Urinary bladder (tissue), 4 donors: ENCODE results near the gene TMC2. TPM values are rescaled to one million over a fixed set of nuclear protein-coding genes. Genes with fewer than 3 reads are reported as not detected.
"Not testable (repeated sequence)": the region's sequence is repeated elsewhere in the genome, so short reads cannot be mapped to it uniquely, and the experiment has no call there.

Experiments used
- DNase-seq: peaks from one replicate; pipeline ENCODE4 v3.0.0-alpha.2; 2015; ENCODE audit errors: extremely low spot score
- H3K27ac ChIP-seq: one replicate; pipeline ENCODE4 v1.5.1; 2013; ENCODE audit warnings: low read depth, mild to moderate bottlenecking, moderate library complexity
- H3K36me3 ChIP-seq: one replicate; pipeline ENCODE4 v1.6.1; 2013; ENCODE audit warnings: mild to moderate bottlenecking, moderate library complexity; ENCODE audit not compliant: insufficient read depth
- H3K4me1 ChIP-seq: one replicate; pipeline ENCODE4 v1.6.1; 2013; ENCODE audit warnings: mild to moderate bottlenecking, moderate library complexity; ENCODE audit not compliant: insufficient read depth
- H3K4me3 ChIP-seq: one replicate; pipeline ENCODE4 v1.5.1; 2013; ENCODE audit warnings: low read depth, low read length
- WGBS: extraction: QIAGEN DNeasy Blood & Tissue Kit; methylation state at CpG from one replicate; pipeline ENCODE4 v1.1.7; 2013; 5-methylcytosine and 5-hydroxymethylcytosine counted together
- polyA plus RNA-seq: library from polyadenylated mRNA; stranded (reverse); fragments of 200-250 nt; gene quantifications from one replicate; pipeline ENCODE4 v1.2.3, GENCODE V29; 2013
- total RNA-seq: library from RNA; depleted of rRNA; stranded (reverse); fragments of >200 nt; gene quantifications from one replicate; pipeline ENCODE4 v1.2.3, GENCODE V29; 2014
- donor health status: healthy with polysubstance abuse.
- donor health status: healthy.

TMC2 gene
- total and polyA plus RNA-seq, 2 donors = 0.16 to 0.34 TPM

GRCh38 chr20:2658414-2659354 is 122.3 kb downstream of the TMC2 start:
- peaks cover 10% of the 10 kb centered on the region for H3K36me3 ChIP-seq
- DNase-seq = no peak
- WGBS = 74% methylated on average over 13 of the region's 13 CpGs
- H3K27ac ChIP-seq = no peak overlapping the region
- no peak overlapping the region for H3K4me3 ChIP-seq
- no peaks in the 10 kb centered on the region for H3K4me1 ChIP-seq

GRCh38 chr20:2659547-2659946 is 123.2 kb downstream of the TMC2 start:
- H3K36me3 ChIP-seq = peaks cover 10% of the 10 kb centered on the region
- no peak for DNase-seq
- WGBS = 90% methylated on average over 10 of the region's 10 CpGs
- no peak overlapping the region for H3K4me3 ChIP-seq
- no peaks in the 10 kb centered on the region for H3K4me1 ChIP-seq
- no peak overlapping the region for H3K27ac ChIP-seq

GRCh38 chr20:2663364-2663886 is 127.1 kb downstream of the TMC2 start:
- Histone ChIP-seq H3K4me3 (peak overlapping the region; percentile 82), H3K27ac (no peak overlapping the region), H3K36me3 (no peaks in the 10 kb centered on the region), H3K4me1 (no peaks in the 10 kb centered on the region)
- WGBS = 9% methylated on average over 13 of the region's 13 CpGs
- DNase-seq = no peak

- no peaks in the 10 kb centered on the region for H3K36me3 ChIP-seq
- 4% methylated on average over 49 of the region's 49 CpGs for WGBS
- DNase-seq = peak; percentile 79
- H3K27ac ChIP-seq = peak within 1 kb of the TSS; percentile 76
- H3K4me1 ChIP-seq = no peaks in the 10 kb centered on the region
- H3K4me3 ChIP-seq = peak within 1 kb of the TSS; percentile 82
Measured at GRCh38 chr20:2663887-2664719, 127.7 kb downstream of the TMC2 start, which contains the start of gene IDH3B. Gene IDH3B (minus strand): TSS chr20:2664216. CDS start chr20:2664188, 28 bp downstream.

- H3K27ac ChIP-seq = no peak overlapping the region
- no peaks in the 10 kb centered on the region for H3K36me3 ChIP-seq
- H3K4me3 ChIP-seq = no peak overlapping the region
- H3K4me1 ChIP-seq = no peaks in the 10 kb centered on the region
- 22% methylated on average over 4 of the region's 4 CpGs for WGBS
- DNase-seq = no peak
Measured at GRCh38 chr20:2671977-2672376, 135.6 kb downstream of the TMC2 start.

- H3K27ac ChIP-seq = no peak overlapping the region
- no peaks in the 10 kb centered on the region for H3K4me1 ChIP-seq
- no peak for DNase-seq
- H3K36me3 ChIP-seq = no peaks in the 10 kb centered on the region
- 77% methylated on average over 3 of the region's 3 CpGs for WGBS
- H3K4me3 ChIP-seq = no peak overlapping the region
Measured at GRCh38 chr20:2672446-2672845, 136.1 kb downstream of the TMC2 start.

- no peak for DNase-seq
- Histone ChIP-seq H3K27ac (no peak overlapping the region), H3K4me1 (no peaks in the 10 kb centered on the region), H3K4me3 (no peak overlapping the region), H3K36me3 (no peaks in the 10 kb centered on the region)
- WGBS = 84% methylated on average over 4 of the region's 4 CpGs
Measured at GRCh38 chr20:2673453-2673852, 137.1 kb downstream of the TMC2 start.

- Histone ChIP-seq H3K36me3 (no peaks in the 10 kb centered on the region), H3K4me1 (no peaks in the 10 kb centered on the region), H3K4me3 (no peak overlapping the region), H3K27ac (no peak overlapping the region)
- 76% methylated on average over 4 of the region's 4 CpGs for WGBS
- DNase-seq = no peak
Measured at GRCh38 chr20:2680046-2680445, 143.7 kb downstream of the TMC2 start.

- not testable (repeated sequence) for H3K4me3 ChIP-seq, H3K4me1 ChIP-seq, H3K27ac ChIP-seq, DNase-seq, H3K36me3 ChIP-seq
- WGBS = 87% methylated on average over 3 of the region's 3 CpGs
Measured at GRCh38 chr20:2682040-2682439, 145.7 kb downstream of the TMC2 start.

GRCh38 chr20:2684817-2685216 is 148.4 kb downstream of the TMC2 start:
- H3K4me1 ChIP-seq, H3K4me3 ChIP-seq, H3K36me3 ChIP-seq, DNase-seq, H3K27ac ChIP-seq: not testable (repeated sequence)
- WGBS = 80% methylated on average over 4 of the region's 4 CpGs

- no peak for DNase-seq
- WGBS = 40% methylated on average over 6 of the region's 6 CpGs
Measured at GRCh38 chr20:2687514-2687913, 151.1 kb downstream of the TMC2 start.

GRCh38 chr20:2688041-2688591 is 151.7 kb downstream of the TMC2 start:
- Histone ChIP-seq H3K36me3 (no peaks in the 10 kb centered on the region), H3K4me1 (no peaks in the 10 kb centered on the region), H3K4me3 (no peak overlapping the region), H3K27ac (no peak overlapping the region)
- DNase-seq = no peak
- WGBS = 21% methylated on average over 18 of the region's 18 CpGs

More at GRCh38 chr20:2687514-2687913, 151.1 kb downstream of the TMC2 start:
- Histone ChIP-seq H3K4me1 (no peaks in the 10 kb centered on the region), H3K36me3 (no peaks in the 10 kb centered on the region), H3K4me3 (no peak overlapping the region), H3K27ac (no peak overlapping the region)

- WGBS = 90% methylated on average over 3 of the region's 3 CpGs
- H3K4me1 ChIP-seq = no peaks in the 10 kb centered on the region
- DNase-seq = no peak
- no peaks in the 10 kb centered on the region for H3K36me3 ChIP-seq
- H3K4me3 ChIP-seq = no peak overlapping the region
- H3K27ac ChIP-seq = no peak overlapping the region
Measured at GRCh38 chr20:2690213-2690612, 153.8 kb downstream of the TMC2 start.
